ENCODE measurements around the gene SSR3.

SSR3 gene

DNA sequence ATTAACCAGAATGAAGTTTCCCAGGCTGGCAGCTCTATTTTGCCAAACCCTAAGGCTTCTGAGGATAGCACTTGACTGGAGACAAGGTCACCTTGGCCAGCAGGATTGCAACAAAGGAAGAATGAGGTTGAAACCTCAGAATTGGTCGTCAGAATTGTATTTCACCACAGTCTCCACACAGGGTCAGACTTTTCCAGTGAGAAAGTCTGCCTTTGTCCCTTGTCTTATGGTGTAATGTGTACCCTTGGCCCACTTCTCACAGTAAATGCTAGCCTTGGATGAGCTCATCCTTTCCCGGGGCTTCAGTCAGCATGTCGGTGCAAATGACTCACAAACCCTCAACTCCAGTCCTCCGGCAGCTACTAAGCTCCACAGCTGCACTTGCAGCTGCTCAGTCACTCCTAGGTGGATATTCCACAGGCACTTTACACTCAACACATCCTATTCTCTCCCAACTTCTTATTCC is 19.7 kb downstream of the SSR3 start:
- DNase-seq = no peak

DNA sequence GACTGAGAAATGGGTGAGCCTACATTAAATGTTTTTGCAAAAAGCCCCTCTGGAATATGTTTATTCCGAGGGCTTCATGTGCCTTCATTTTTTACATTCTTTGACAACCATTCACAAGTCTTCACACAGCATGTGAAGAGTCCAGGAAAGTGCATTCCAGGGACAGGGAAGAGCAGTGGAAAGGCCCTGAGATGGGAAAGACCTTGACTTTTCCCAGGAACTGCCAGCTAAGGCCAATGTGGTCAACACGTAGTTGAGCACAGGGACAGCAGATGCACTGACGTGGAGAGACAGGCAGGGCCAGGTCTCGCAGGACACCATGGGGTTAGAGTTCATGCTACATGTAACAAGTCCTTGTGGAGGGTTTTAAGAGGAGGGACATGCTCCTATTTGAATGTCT is 21.7 kb downstream of the SSR3 start:
- no peak for DNase-seq

DNA sequence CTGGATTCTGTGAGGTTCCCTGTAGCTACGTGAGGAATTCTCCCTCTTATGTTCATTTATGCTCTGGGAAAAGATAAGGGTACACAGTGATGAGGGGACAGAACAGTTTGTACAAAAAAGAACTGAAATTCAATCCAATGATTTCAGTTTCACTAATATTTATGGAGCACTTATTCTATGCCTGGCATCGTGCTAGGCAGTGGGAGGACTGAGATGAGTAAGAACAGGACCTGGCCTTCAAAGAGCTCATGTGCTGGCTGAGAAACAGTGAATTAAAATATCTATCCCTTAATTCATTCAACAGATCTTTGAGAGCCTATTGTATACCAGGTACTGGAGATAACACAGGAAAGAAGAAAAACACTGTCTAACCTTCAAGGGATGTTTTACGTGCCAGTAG is 22.2 kb downstream of the SSR3 start:
- no peak for DNase-seq

DNA sequence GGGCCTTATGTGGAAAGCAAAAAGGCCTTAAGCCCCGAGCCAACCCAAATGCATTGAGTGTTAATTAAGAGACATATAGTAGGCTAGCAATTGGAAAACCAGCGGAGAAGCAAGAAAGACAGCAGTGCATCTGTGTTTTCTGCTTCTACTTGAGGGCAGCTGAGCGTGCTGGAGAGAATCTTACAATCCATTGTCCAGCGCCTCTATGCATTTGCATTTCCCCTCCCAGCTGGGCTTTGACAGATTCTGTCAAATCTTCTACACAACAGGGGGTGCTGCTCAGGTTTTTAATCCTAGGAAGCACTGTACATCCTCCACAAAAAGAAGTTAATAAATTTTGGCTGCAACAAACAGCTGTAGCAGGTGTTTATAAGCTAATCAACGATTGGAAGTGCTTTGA is 23.9 kb downstream of the SSR3 start:
- DNase-seq = no peak

DNA sequence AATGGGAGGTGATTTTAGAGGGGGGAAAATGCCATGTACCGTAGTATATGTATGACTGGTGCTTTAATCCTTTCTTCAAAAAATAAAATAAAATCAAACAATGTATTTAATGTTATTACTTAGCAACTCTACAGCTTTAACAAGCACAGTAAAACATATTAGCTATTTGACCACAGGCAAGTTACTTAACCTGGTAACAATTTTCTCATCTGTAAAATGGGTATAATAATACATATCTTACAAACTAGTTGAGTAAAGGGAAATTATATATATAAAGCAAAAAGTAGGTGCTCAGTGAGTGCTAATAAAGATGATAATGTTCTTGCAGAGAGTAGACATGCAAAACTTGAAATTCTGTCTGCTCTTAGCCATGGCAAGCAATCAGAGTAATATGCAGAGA is 27.9 kb downstream of the SSR3 start:
- no peak for DNase-seq

DNA sequence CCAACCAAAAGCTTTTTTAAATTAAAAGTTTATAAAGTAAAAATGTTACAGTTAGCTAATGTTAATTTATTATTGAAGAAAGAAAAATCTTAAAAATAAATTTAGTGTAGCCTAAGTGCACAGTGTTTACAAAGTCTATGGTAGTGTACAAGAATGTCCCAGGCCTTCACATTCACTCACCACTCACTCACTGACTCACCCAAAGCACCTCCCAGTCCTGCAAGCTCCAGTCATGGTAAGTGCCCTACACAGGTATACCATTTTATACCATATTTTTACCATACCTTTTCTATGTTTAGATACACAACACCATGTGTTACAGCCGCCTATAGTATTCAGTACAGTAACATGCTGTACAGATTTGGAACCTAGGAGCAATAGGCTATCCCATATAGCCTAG is 29.1 kb downstream of the SSR3 start:
- DNase-seq = no peak

DNA sequence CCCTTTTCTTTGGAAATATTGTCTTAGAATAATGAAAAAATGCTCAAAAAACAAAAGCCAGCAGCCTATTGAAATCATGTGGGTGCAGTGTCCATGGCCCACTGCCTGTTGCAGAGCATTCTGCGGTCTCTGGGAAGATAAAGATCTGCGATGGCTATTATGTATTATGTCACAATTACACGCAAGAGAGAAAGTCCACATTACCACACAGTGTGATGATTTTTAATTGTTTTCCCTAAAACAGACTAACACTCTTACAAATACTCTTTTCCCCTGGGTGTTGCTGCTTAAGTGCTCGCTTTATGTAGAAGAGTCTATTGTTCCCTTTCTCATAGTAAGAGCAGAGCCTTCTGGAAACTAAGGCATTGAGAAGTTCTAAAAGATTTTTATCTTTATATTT is 32.2 kb downstream of the SSR3 start:
- no peak for DNase-seq

DNA sequence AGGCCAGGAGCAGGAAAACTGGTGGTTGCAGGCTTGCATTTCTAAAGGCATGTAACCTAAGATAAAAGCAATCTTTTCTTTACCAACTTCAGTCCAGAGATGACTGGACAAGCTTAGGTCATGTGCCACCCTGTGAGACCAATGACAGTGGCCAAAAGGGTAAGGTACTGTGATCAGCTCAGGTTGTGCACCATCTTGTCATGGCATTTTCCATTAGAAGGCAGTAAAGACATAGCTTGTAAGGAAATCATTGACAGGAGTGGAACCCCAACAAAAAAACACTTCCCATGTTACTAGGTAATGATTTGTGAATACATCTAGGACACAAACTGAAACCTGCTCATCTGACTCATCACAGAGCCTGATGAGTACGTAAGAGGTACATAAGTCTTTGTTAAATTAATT is 35.2 kb downstream of the SSR3 start:
- DNase-seq = no peak

DNA sequence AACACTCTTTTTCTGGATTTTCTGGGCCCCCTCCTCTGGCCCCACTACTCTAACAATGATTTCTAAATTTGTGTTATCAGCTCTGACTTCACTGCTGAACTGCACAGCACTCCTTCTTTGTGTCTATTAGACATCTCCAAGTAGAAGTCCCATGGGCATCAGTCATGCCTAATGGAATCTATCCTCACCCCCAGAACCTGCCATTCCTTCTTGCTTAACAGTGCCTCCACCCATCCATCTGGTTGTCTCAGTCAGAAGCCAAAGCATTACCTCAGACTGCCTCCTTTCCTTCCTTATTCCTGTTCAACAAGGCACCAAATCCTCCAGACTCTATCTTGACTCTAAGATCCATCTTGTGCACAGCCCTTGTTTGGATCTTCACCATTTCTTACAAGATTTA is 36.2 kb downstream of the SSR3 start:
- no peak for DNase-seq

DNA sequence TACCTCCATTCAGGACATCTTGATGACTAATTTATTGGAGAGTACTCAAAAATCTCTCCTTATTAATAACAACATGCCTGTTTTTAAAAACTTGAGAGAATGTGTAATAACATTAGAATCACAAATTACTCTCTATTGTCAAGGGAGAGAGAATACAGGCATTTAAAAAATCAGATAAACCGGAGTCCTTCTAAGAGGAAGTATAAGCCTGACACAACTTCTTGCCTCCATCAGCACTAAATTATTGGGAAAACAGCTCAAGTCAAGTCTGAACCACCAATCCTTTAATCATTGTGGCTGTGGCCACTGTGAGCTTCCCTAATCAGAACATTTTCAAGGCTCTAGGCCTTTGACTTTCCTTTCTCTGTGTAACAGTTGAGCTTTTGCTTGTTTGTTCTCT is 38.0 kb downstream of the SSR3 start:
- DNase-seq = no peak

DNA sequence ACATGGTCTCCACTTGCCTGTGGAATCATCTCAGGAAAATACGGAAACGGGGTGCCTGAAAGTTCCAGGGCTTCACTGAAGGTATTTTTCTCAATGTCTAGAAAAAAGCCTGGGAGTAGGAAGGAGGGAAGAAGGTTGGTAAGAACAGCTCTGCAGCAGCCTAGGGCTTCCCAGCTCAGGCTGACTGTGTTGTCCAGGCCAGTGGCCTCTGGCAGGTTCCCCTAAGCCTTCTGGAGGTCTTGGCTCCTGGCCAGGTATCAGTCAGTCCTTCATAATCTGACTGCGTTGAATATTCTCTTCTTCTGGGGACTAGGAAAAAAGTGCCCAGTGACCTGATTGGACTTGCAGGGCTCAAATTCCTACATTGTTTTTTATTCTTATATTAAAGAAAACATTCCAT is 38.6 kb downstream of the SSR3 start:
- DNase-seq = no peak

DNA sequence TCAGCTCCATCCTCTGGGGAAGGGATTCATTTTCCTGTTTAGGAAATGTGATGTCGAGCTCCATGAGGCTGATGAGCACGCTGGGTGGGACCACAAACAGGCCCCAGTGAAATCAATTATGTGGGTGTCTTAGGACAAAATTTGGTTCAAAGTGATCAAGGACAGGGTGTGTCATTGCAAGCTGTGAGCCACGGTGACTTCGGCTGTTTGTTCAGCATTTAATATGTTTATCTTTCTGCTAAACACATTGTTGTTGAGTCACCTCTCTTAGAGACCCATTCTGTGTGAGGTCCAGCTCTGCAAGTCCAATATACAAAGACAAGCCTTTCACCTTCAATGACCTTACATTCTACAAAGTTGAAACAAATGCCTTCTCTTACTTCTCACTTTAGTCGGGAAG is 41.3 kb downstream of the SSR3 start:
- DNase-seq = no peak

DNA sequence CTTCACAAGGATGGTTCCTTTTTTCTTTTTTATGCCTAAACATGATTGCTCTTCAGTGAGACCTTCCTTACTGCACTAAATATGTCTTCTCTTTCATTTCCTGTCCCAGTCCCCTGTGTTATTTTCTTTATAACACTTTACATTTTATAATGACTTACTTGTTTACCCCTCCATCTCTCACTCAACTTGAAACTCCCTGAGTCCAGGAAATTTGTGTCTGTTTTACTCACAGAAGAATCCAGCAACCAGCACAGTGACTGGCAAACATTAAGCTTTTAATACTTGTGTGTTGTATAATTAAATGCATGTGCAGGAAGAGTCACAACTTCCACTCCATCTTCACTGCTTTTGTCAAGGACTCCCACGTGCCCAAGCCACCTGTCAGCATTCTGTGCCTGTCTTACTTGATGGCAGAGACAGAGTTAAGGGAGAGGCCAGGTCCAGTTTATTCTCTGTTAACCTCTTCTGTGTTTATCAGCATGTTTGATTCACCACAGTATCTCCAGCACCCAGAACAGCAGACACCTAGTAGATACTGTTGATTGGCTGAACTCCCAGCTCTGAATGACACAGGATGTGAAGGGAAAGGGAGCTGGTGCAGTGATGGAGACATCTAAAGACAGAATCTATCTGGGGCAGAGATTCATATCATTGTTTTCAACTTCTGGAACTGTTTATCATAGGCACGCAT is 42.8 kb downstream of the SSR3 start:
- no peak for DNase-seq

DNA sequence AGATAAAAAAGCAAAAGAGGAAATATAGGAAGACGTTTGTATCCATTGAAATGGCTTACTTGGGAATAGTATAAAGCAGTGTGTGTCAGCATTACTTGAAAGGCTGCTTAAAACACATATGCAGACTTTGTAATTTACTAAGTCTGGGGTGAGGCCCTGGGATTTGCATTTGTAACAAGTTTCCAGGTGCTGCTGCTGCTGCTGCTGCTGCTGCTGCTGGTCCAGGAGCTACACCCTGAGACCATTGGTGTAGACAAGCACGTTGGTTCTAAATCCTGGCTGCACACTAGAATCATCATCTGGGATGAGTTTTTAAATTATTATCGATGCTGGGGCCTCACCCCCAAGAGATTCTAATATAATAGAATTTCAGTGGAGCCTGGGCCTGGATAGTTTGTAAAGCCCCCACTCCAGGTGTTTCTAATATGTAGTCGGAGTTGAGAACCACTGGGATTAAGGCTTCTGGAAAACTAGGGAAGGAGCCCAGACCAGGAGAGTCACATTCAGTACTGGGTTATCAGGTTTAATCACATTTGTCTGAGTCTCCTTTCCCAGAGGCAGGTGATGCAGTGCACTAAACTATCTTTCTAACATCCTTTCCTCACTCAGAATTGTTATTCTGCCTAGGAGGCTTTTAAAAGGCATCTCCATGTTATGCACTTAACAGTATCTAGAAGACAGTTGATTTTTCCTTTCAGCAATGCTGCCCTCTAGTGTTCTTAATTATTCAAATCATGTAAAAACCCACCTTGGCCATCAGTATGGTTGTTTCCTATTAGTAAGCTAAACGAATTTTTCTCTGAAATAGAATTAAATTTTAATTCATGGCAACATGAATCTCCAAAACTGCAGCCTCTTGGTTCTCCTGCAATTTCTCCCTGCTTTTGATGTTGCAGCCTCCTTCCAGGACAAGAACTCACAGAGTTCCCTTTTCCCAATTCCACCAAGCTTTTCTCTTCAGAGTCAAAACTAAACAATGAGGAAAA is 45.4 kb downstream of the SSR3 start:
- DNase-seq = peak; percentile 16

DNA sequence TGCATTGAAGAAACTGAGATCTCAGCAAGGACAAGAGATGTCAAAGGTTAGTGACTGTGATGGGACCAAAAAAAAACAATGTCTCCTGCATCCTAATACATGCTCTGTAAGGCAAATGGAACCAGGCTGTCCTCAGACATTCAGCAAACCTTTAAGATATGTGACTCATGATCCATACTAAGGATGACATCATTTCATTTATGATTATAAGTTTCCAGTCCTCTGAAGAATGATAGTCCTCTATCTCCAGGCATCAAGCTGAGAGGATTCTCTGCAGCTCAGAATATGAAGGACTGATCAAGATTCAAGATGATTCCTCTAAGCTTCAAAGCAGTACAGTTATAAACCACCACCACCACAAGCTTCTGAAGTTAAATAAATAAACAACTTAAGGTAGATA is 47.6 kb downstream of the SSR3 start:
- DNase-seq = no peak

DNA sequence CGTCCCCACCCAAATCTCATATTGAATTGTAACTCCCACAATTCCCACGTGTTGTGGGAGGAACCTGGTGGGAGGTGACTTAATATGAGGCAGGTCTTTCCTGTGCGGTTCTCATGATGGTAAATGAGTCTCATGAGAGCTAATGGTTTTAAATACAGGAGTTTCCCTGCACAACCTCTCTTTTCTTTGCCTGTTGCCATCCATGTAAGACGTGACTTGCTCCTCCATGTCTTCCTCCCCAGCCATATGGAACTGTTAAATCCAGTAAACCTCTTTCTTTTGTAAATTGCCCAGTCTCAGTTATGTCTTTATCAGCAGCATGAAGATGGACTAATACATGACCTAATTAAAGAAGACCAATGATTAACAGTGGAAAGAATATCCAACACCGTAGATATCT is 56.6 kb downstream of the SSR3 start:
- no peak for DNase-seq

DNA sequence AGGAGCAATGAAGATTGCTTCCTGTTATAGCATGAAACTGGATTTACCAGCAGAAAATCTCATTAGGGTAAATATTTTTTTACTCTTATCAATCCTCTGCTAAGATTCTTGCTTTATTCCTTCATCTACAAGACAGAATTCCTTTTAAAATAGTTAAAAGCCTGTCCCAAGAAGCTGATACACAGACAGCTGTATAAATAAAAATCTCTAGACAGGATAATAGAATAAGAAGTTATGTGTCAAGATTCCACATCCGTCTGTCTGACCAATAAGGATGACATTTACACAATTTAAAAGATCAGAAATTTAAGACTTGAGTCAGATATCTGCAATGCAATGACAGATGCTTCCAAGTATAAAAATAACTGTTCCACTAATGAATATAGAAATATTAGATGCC is 57.6 kb downstream of the SSR3 start:
- DNase-seq = no peak

DNA sequence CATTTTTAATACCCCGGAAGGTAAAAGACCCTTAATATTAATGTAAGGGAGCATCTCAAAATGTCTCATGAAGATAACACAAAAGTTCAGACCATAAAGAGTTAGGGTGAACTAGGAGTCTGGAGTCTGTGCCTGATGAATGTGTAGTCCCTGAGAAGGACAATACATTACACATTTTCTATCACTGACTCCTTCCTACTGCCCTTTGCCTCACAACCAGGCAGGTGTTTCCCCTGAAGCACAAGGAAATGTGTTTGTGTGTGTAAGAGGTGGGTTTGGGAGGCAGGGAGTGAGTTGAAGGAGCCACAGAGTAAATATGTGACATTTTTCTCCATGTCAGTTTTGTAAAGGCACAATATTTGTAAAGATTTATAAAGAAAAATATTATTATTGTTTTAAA is 59.1 kb downstream of the SSR3 start:
- DNase-seq = no peak

DNA sequence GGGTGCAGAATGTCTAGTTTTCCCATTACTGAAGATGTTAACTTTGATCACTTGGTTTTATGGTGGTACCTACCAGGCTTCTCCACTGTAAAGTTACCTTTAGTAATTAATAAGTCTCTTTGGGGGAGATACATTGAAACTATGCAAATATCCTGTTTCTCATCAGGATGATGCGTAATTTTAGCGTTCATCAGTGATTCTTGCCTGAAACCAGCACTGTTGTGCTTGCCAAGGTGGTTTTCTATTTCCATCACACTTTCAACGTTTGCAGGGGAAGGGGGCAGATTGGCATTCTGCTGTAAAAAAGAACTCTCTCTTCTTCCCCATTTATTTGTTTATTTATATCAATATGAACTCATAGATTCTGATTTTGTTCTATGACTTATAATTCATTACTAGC is 61.0 kb downstream of the SSR3 start:
- no peak for DNase-seq

DNA sequence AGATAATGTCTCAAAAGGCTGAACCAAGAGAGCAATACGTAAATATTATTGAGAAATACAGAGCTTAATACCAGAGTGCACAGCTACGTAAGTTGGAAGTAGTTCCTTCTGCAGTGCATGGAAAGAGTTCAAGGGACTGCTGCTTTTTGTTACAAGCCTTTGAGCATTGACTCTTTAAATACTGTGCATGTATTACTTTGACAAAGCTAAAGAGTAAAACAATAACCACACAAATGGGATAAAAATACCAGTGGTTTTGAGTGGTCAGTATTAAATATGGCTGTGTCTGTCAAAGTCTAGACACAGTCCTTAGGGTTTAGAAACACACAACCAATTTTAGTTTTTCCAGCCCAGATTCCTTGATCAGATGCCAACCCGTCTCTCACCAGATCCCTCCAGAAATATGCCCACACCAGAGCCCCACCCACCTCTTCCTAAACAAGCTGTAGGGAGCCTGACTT is 62.1 kb downstream of the SSR3 start:
- DNase-seq = no peak

DNA sequence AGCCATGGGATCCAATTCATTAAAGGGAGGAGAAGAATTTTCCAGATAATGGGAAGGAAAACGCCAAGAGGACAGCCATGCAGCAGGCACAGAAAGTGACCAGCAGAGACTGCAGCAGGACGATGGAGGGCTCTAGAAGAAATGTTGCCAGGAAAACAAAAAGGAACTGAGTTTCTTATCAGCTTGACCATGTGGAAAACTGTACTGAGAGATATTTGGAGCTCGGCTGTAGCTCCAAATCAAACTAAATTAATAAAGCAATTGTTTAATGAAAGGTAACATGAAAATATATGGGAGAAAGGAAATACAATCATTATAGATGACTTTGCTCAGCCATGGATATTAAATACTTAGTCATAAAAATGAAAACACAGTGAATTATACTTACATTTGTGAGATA is 63.7 kb downstream of the SSR3 start:
- no peak for DNase-seq
